Spleen (tissue), 11 donors: ENCODE measurements around the gene RERG. TPM values are rescaled to one million over a fixed set of nuclear protein-coding genes. Genes with fewer than 3 reads are reported as not detected.

Experiments used
- DNase-seq: peaks from one replicate; pipeline ENCODE4 v3.0.0-alpha.2; 2020
- H3K27ac ChIP-seq, 8 donors: fragments of 200-600 bp; sonication (generic) in 7 of 8; 1 replicate in 4 of 8; 2 replicates in 4 of 8; pipeline versions ENCODE4 v1.5.0 to v1.8.0; 2016 to 2021; ENCODE audit warnings: inconsistent platforms in 4 of 8, mild to moderate bottlenecking in 4 of 8, moderate library complexity in 1 of 8
- H3K27me3 ChIP-seq, 7 donors: fragments of 200-600 bp; sonication (generic) in 6 of 7; replicated peaks in 1 of 7; 1 replicate in 4 of 7; 2 replicates in 3 of 7; pipeline versions ENCODE4 v1.5.0 to v1.8.0; 2016 to 2021; ENCODE audit warnings: inconsistent platforms in 3 of 7, mild to moderate bottlenecking in 1 of 7
- H3K36me3 ChIP-seq, 6 donors: fragments of 200-600 bp; sonication (generic) in 5 of 6; 1 replicate in 4 of 6; 2 replicates in 2 of 6; pipeline versions ENCODE4 v1.5.0 to v1.8.0; 2016 to 2021; ENCODE audit warnings: inconsistent platforms in 2 of 6
- H3K4me1 ChIP-seq, 6 donors: fragments of 200-600 bp; sonication (generic) in 5 of 6; 1 replicate in 3 of 6; 2 replicates in 3 of 6; pipeline versions ENCODE4 v1.5.0 to v1.8.0; 2016 to 2021; ENCODE audit warnings: inconsistent platforms in 3 of 6
- H3K4me3 ChIP-seq, 8 donors: fragments of 200-600 bp; sonication (generic) in 7 of 8; 1 replicate in 4 of 8; 2 replicates in 4 of 8; pipeline versions ENCODE4 v1.5.0 to v1.8.0; 2016 to 2021; ENCODE audit warnings: inconsistent platforms in 4 of 8, mild to moderate bottlenecking in 4 of 8, moderate library complexity in 2 of 8
- H3K9me3 ChIP-seq, 8 donors: fragments of 200-600 bp; sonication (generic) in 7 of 8; 1 replicate in 4 of 8; 2 replicates in 4 of 8; pipeline versions ENCODE4 v1.5.0 to v1.8.0; 2016 to 2021; ENCODE audit warnings: inconsistent platforms in 4 of 8
- POLR2A ChIP-seq, 3 donors: fragments of 450-650 bp; IDR thresholded peaks; one replicate each; pipeline ENCODE4 v1.5.1; 2017; ENCODE audit warnings: antibody characterized with exemption in 3 of 3, mild to moderate bottlenecking in 1 of 3
- POLR2AphosphoS5 ChIP-seq, 3 donors: sonication (generic); formaldehyde crosslinking; IDR thresholded peaks; one replicate each; pipeline ENCODE4 v1.5.1; 2017; ENCODE audit warnings: antibody characterized with exemption in 3 of 3
- WGBS, 5 donors: extraction: QIAGEN DNeasy Blood & Tissue Kit in 3 of 5; methylation state at CpG; one replicate each; pipeline versions ENCODE4 v1.1.5 to v1.1.7; 2013 to 2018; 5-methylcytosine and 5-hydroxymethylcytosine counted together
- intact Hi-C: fragments of 100-400 bp; cut with DNase I; formaldehyde crosslinking; loops from one replicate; pipeline ENCODE4 v1.15.0; 2023; ENCODE audit warnings: low total_unique reads
- polyA plus RNA-seq, 3 donors: library from polyadenylated mRNA; stranded (reverse); fragments of 200-250 nt; gene quantifications; one replicate each; pipeline ENCODE4 v1.2.1, GENCODE V29; 2013
- total RNA-seq, 7 donors: library from RNA; depleted of rRNA in 3 of 7; stranded (reverse); fragments of >200 nt in 3 of 7; fragmentation: NEBNext Ultra II Directional in 4 of 7; extraction: Animal tissue kit (Norgen Biotek cat#: 25700) in 4 of 7; gene quantifications; one replicate each; pipeline versions ENCODE4 v1.1.0 to v1.2.1, GENCODE V29; 2016 to 2021
- TF ChIP-seq, protein P1 (sequence below), 11 experiments: fragments of 200-600 bp in 7 of 11; fragments of 450-650 bp in 4 of 11; sonication (generic) in 4 of 11; IDR thresholded peaks in 8 of 11; conservative IDR thresholded peaks in 3 of 11; 1 replicate in 7 of 11; 2 replicates in 4 of 11; pipeline versions ENCODE4 v1.4.0 to v1.8.0; 2016 to 2021; ENCODE audit warnings: antibody characterized with exemption in 11 of 11, inconsistent platforms in 4 of 11, mild to moderate bottlenecking in 1 of 11
- donor health status: healthy with polysubstance abuse.
- donor health status: DM: no; HTN: no; CAD: no; lungs with moderate emphysema.
- donor health status: DM: no; HTN: no; CAD: no.
- donor health status: Bipolar disorder and iron deficiency.
- donor health status: healthy.
- donor health status: DM: no; HTN: no; CAD: no.
- donor health status: DM: yes; HTN: yes; CAD: no.

RERG gene
- total and polyA plus RNA-seq, 10 donors, result 10.1 to 74.7 (median 38.0) TPM

DNA sequence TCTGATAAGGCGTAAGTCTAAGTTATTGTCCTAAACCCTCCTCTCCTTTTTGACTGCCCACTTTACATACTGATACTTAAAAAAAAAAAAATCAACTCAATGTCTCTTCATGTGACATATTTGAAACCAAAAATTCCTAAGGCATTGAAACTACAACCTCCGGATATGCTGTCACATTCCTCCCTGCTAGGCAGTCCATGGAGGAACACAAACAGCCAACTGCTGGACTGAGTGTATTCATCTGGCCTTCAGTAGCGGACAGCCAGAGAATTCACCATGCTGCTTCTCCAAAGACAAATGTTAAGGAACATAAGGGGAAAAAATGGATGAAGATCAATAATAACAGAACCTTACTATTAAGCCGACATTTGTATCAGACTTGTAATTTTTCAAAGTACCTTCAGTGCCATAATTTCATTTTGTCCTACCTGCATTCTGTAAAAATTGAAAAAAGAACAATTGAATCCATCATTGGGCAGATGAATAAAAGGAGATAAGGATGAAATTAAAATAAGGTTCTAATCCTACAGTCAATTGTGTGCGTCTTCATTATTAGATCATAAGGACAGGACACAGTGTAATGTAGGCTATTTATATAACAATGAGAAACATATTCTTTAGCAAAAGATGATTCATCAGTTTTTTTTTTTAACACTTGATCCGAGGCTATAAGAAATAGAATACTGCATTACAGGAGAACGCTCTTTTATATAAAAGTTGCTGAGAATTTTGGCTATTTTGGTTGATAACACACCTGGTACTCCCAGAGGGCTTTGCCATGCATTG is 12.2 kb downstream of the RERG start:
- 73 to 88% (median 78%) methylated on average over 7 of the region's 7 CpGs for WGBS, 5 donors
- no peaks in the 10 kb centered on the region for H3K27me3 ChIP-seq
- intact Hi-C loops, result no loop called here
- peaks cover 0 to 13% (median 2%) of the 10 kb centered on the region in 6 donors for H3K4me1 ChIP-seq
- TF ChIP-seq POLR2A (IDR thresholded peaks at IDR 0.05), result no peak
- TF ChIP-seq POLR2AphosphoS5 (IDR thresholded peaks at IDR 0.05), result no peak
- TF ChIP-seq, protein P1, sequence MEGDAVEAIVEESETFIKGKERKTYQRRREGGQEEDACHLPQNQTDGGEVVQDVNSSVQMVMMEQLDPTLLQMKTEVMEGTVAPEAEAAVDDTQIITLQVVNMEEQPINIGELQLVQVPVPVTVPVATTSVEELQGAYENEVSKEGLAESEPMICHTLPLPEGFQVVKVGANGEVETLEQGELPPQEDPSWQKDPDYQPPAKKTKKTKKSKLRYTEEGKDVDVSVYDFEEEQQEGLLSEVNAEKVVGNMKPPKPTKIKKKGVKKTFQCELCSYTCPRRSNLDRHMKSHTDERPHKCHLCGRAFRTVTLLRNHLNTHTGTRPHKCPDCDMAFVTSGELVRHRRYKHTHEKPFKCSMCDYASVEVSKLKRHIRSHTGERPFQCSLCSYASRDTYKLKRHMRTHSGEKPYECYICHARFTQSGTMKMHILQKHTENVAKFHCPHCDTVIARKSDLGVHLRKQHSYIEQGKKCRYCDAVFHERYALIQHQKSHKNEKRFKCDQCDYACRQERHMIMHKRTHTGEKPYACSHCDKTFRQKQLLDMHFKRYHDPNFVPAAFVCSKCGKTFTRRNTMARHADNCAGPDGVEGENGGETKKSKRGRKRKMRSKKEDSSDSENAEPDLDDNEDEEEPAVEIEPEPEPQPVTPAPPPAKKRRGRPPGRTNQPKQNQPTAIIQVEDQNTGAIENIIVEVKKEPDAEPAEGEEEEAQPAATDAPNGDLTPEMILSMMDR (IDR thresholded peaks at IDR 0.05 in 8 of 11, conservative IDR thresholded peaks at IDR 0.05 in 3 of 11), result no peak
- H3K27ac ChIP-seq, result peak overlapping the region in 6 of 8 donors; percentile 4 to 73 (median 38)
- H3K36me3 ChIP-seq, result no peaks in the 10 kb centered on the region
- no peak overlapping the region for H3K4me3 ChIP-seq
- peaks cover 0 to 4% (median 0%) of the 10 kb centered on the region in 8 donors for H3K9me3 ChIP-seq
- DNase-seq, result no peak

GRCh38 chr12:15208140-15208539 is 13.1 kb downstream of the RERG start:
- H3K4me1 ChIP-seq, result peaks cover 0 to 13% (median 2%) of the 10 kb centered on the region in 6 donors
- H3K9me3 ChIP-seq, result peaks cover 0 to 5% (median 0%) of the 10 kb centered on the region in 8 donors
- TF ChIP-seq POLR2AphosphoS5 (IDR thresholded peaks at IDR 0.05) (no peak), POLR2A (IDR thresholded peaks at IDR 0.05) (no peak)
- TF ChIP-seq, protein P1 (IDR thresholded peaks at IDR 0.05 in 8 of 11, conservative IDR thresholded peaks at IDR 0.05 in 3 of 11), result no peak
- no peak for DNase-seq
- WGBS, 5 donors, result 74 to 86% (median 80%) methylated on average over 2 of the region's 2 CpGs
- H3K36me3 ChIP-seq, result no peaks in the 10 kb centered on the region
- H3K27ac ChIP-seq, result peak overlapping the region in 4 of 8 donors; percentile 5 to 73 (median 44)
- H3K27me3 ChIP-seq, result no peaks in the 10 kb centered on the region
- no peak overlapping the region for H3K4me3 ChIP-seq
- intact Hi-C loops, result no loop called here

GRCh38 chr12:15206831-15207389 is 14.3 kb downstream of the RERG start:
- Histone ChIP-seq H3K4me3 (no peak overlapping the region), H3K27ac (peak overlapping the region in 3 of 8 donors; percentile 43 to 73 (median 45)), H3K27me3 (no peaks in the 10 kb centered on the region), H3K9me3 (peaks cover 0 to 9% (median 0%) of the 10 kb centered on the region in 8 donors), H3K4me1 (peaks cover 0 to 13% (median 2%) of the 10 kb centered on the region in 6 donors), H3K36me3 (no peaks in the 10 kb centered on the region)
- intact Hi-C loops, result no loop called here
- 79 to 87% (median 83%) methylated on average over 4 of the region's 4 CpGs for WGBS, 5 donors
- TF ChIP-seq, protein P1 (IDR thresholded peaks at IDR 0.05 in 8 of 11, conservative IDR thresholded peaks at IDR 0.05 in 3 of 11), result no peak
- TF ChIP-seq POLR2A (IDR thresholded peaks at IDR 0.05) (no peak), POLR2AphosphoS5 (IDR thresholded peaks at IDR 0.05) (no peak)
- DNase-seq, result no peak

DNA sequence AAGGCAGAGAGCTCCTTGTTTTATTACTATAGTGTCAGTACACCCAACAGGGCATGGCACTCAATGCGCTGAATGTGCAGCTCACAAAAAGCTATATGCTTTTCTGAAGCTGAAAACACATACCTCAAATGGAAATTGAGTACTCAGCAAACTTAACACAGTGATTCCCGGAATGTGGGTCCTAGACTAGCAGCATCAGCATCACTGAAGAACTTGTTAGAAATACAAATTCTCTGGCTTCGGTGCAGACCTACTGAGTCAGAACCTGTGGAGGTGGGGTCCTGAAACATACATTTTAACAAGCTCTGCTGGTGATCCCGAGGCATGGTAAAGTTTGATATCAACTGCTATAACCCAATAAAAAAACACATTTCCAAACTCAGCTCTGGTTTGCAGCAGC is 14.9 kb downstream of the RERG start:
- H3K4me3 ChIP-seq, result no peak overlapping the region
- DNase-seq, result no peak
- TF ChIP-seq, protein P1 (IDR thresholded peaks at IDR 0.05 in 8 of 11, conservative IDR thresholded peaks at IDR 0.05 in 3 of 11), result no peak
- TF ChIP-seq POLR2A (IDR thresholded peaks at IDR 0.05), result no peak
- TF ChIP-seq POLR2AphosphoS5 (IDR thresholded peaks at IDR 0.05), result no peak
- H3K4me1 ChIP-seq, result peaks cover 0 to 13% (median 2%) of the 10 kb centered on the region in 6 donors
- H3K9me3 ChIP-seq, result peaks cover 0 to 9% (median 0%) of the 10 kb centered on the region in 8 donors
- 72 to 96% (median 92%) methylated on average over 4 of the region's 4 CpGs for WGBS, 5 donors
- no peaks in the 10 kb centered on the region for H3K27me3 ChIP-seq
- peak overlapping the region in 6 of 8 donors; percentile 8 to 73 (median 44) for H3K27ac ChIP-seq
- no peaks in the 10 kb centered on the region for H3K36me3 ChIP-seq
- intact Hi-C loops, result no loop called here
